ENCODE results near the gene RTTN.

GRCh38 chr18:70246061-70246466 is 40.6 kb upstream of the RTTN start:
- TF ChIP-seq USF1 (IDR thresholded peaks at IDR 0.05; ENCODE audit: borderline replicate concordance, low read depth) (no peak), REST (IDR thresholded peaks at IDR 0.05; ENCODE audit: low read depth, low read length) (no peak), MXI1 (IDR thresholded peaks at IDR 0.05; ENCODE audit: low read depth, low read length) (no peak), USF2 (IDR thresholded peaks at IDR 0.05; ENCODE audit: borderline replicate concordance, low read depth, low read length) (no peak), CTCF (IDR thresholded peaks at IDR 0.05) (no peak), SMC3 (IDR thresholded peaks at IDR 0.05; ENCODE audit: low read depth, low read length) (no peak), POLR2AphosphoS5 (IDR thresholded peaks at IDR 0.05; ENCODE audit: low read depth, low read length) (no peak)

Measured in SK-N-SH (cell line).